ENCODE results near the gene PRIM2. TPM values are rescaled to one million over a fixed set of nuclear protein-coding genes. Genes with fewer than 3 reads are reported as not detected.
"Not testable (repeated sequence)": the region's sequence is repeated elsewhere in the genome, so short reads cannot be mapped to it uniquely, and the experiment has no call there.

Gene PRIM2
- total RNA-seq, 2 donors from 2014 or later: 27.2 to 33.6 TPM

- not testable (repeated sequence) for H3K4me3 Mint-ChIP-seq; DNase-seq; H3K4me1 Mint-ChIP-seq (ENCODE audit: low read depth); ATAC-seq (replicated peaks in 1 of 2); H3K27me3 Mint-ChIP-seq (ENCODE audit: low read depth); H3K27ac Mint-ChIP-seq; H3K9me3 Mint-ChIP-seq; H3K36me3 Mint-ChIP-seq (ENCODE audit: insufficient read depth in 2 of 2)
Observed at GRCh38 chr6:57572844-57573243, 255.4 kb downstream of the PRIM2 start.

DNA sequence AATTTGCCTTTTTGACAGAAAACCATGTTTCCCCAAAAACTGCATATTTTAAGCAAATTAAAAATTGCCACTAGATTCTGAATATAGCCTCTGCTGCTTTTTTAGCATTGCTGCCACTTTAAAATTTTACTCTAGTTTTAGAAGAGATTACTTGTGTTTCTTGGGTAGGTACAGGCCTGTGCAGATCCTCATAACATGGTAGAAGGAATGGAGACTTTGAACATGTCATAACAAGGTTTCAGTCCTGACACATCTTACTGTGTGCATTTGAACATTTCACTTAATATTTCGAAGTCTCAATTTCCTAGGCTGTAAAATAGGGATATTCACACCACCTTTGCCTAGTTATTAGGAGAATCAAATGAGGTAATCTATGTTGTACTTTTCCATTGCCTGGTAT, 259.6 kb downstream of the PRIM2 start:
- not testable (repeated sequence) for H3K4me1 Mint-ChIP-seq (ENCODE audit: low read depth); ATAC-seq (replicated peaks in 1 of 2); H3K9me3 Mint-ChIP-seq

DNA sequence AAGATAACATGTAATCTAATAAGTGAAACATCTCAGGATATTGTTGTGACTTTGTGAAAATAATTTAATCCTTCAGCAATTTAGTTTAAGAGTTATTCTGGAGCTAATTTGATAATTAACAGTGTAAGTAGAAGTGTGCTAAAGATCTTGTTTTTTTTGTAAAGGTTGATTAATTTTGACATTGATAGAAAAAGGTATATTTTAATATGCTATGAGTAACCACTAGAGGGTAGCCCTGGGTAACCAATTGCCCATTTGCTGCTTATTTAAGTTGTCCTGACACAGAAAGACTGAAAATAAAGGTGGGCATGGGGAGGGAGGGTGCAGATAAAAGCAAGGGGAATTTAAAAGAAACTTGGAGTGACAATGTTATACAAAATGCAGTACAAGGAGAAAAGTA, 262.1 kb downstream of the PRIM2 start:
- not testable (repeated sequence) for H3K27ac Mint-ChIP-seq; H3K36me3 Mint-ChIP-seq (ENCODE audit: insufficient read depth in 2 of 2); H3K4me1 Mint-ChIP-seq (ENCODE audit: low read depth); H3K27me3 Mint-ChIP-seq (ENCODE audit: low read depth); H3K9me3 Mint-ChIP-seq; DNase-seq; H3K4me3 Mint-ChIP-seq; ATAC-seq (replicated peaks in 1 of 2)

More for the DNA sequence above, 259.6 kb downstream of the PRIM2 start:
- not testable (repeated sequence) for DNase-seq; H3K27ac Mint-ChIP-seq; H3K36me3 Mint-ChIP-seq (ENCODE audit: insufficient read depth in 2 of 2); H3K4me3 Mint-ChIP-seq; H3K27me3 Mint-ChIP-seq (ENCODE audit: low read depth)

- not testable (repeated sequence) for DNase-seq; H3K4me3 Mint-ChIP-seq; ATAC-seq (replicated peaks in 1 of 2); H3K9me3 Mint-ChIP-seq; H3K27me3 Mint-ChIP-seq (ENCODE audit: low read depth); H3K36me3 Mint-ChIP-seq (ENCODE audit: insufficient read depth in 2 of 2); H3K4me1 Mint-ChIP-seq (ENCODE audit: low read depth); H3K27ac Mint-ChIP-seq
Observed at GRCh38 chr6:57581586-57581985, 264.2 kb downstream of the PRIM2 start.

DNA sequence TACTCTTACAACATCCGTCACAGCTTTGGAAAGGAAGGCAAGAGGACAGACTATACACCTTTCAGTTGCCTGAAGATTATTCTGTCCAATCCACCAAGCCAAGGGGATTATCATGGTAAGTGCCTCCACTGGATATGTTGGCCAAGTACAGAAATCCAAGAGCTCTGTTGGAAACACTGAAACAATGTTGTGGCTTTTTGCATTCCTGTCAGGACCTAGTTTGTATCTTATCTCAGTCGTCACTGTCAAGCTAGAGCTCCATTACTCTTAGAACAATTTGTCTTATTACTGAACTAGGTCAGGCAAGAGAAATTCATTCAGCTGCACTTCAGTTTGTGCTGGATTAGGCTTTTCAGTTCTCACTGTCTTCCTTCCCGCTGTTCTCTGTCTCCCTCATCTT, 283.7 kb downstream of the PRIM2 start:
- H3K4me3 Mint-ChIP-seq; ATAC-seq (replicated peaks in 1 of 2); H3K27ac Mint-ChIP-seq; H3K9me3 Mint-ChIP-seq; H3K27me3 Mint-ChIP-seq (ENCODE audit: low read depth); DNase-seq; H3K4me1 Mint-ChIP-seq (ENCODE audit: low read depth): not testable (repeated sequence)
- peaks cover 7 to 11% of the 10 kb centered on the region in 2 donors for H3K36me3 Mint-ChIP-seq (ENCODE audit: insufficient read depth in 2 of 2)

DNA sequence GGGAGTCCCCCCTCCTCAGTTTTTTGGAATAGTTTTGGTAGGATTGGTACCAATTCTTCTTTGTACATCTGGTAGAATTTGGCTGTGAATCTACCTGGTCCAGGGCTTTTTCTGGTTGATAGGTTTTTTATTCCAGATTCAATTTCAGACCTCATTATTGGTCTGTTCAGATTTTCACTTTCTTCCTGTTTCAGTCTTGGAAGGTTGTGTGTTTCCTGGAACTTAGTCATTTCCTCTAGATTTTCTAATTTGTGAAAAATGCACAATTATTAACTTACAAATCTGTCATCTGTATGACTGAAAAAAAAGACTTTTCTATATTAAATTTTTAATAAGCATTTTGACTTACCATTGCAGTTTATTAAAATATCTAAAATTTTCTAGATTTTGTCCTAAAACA, 287.9 kb downstream of the PRIM2 start:
- not testable (repeated sequence) for ATAC-seq (replicated peaks in 1 of 2)

DNA sequence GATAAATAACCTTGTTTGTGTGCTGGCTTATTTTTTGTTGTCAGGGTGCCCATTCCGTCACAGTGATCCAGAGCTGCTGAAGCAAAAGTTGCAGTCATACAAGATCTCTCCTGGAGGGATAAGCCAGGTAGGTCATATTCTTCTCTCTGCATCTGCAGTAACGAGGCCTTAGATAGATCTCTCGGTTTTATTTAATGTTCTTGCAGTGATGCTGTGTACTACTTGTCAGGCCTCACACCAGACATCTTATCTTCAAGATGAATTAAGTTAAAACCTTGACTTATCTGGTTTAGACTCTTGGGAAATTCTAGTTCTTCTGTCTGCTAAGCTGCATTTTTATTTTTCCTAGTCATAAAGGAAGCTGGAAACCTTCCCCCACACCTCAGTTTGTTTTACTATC, 288.9 kb downstream of the PRIM2 start:
- not testable (repeated sequence) for ATAC-seq (replicated peaks in 1 of 2); H3K4me1 Mint-ChIP-seq (ENCODE audit: low read depth)

More for the DNA sequence above, 287.9 kb downstream of the PRIM2 start:
- not testable (repeated sequence) for H3K27ac Mint-ChIP-seq; H3K9me3 Mint-ChIP-seq; H3K4me3 Mint-ChIP-seq; H3K27me3 Mint-ChIP-seq (ENCODE audit: low read depth); DNase-seq; H3K4me1 Mint-ChIP-seq (ENCODE audit: low read depth)
- peaks cover 7 to 15% of the 10 kb centered on the region in 2 donors for H3K36me3 Mint-ChIP-seq (ENCODE audit: insufficient read depth in 2 of 2)

GRCh38 chr6:57610612-57611011, 293.2 kb downstream of the PRIM2 start:
- not testable (repeated sequence) for H3K27ac Mint-ChIP-seq; H3K9me3 Mint-ChIP-seq; DNase-seq; H3K27me3 Mint-ChIP-seq (ENCODE audit: low read depth); H3K4me3 Mint-ChIP-seq; H3K4me1 Mint-ChIP-seq (ENCODE audit: low read depth); H3K36me3 Mint-ChIP-seq (ENCODE audit: insufficient read depth in 2 of 2); ATAC-seq (replicated peaks in 1 of 2)

More for the DNA sequence above, 288.9 kb downstream of the PRIM2 start:
- H3K4me3 Mint-ChIP-seq; H3K27ac Mint-ChIP-seq; DNase-seq; H3K9me3 Mint-ChIP-seq; H3K27me3 Mint-ChIP-seq (ENCODE audit: low read depth): not testable (repeated sequence)
- peaks cover 7 to 13% of the 10 kb centered on the region in 2 donors for H3K36me3 Mint-ChIP-seq (ENCODE audit: insufficient read depth in 2 of 2)

- DNase-seq; H3K36me3 Mint-ChIP-seq (ENCODE audit: insufficient read depth in 2 of 2); H3K4me1 Mint-ChIP-seq (ENCODE audit: low read depth); H3K27ac Mint-ChIP-seq; H3K27me3 Mint-ChIP-seq (ENCODE audit: low read depth); ATAC-seq (replicated peaks in 1 of 2); H3K4me3 Mint-ChIP-seq; H3K9me3 Mint-ChIP-seq: not testable (repeated sequence)
Observed at GRCh38 chr6:57618959-57619358, 301.5 kb downstream of the PRIM2 start.

DNA sequence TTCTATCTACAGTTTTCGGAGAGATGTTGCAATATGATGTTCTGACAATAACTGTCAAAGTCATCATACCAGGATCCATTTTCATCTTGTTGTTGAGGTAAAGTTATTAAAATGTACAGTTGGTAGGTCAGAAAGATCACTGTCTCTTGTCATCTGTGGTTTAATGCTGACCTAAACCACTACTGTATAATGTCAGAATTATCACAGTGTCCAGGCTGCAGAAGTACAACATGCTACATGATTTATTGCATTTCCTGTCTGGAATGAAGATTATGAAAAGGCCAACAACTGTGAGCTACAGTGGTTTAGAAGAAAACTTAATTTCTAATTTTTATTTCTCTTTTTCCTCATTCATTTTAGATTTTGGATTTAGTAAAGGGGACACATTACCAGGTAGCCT, 314.3 kb downstream of the PRIM2 start:
- H3K4me3 Mint-ChIP-seq; H3K4me1 Mint-ChIP-seq (ENCODE audit: low read depth); H3K27ac Mint-ChIP-seq; ATAC-seq (replicated peaks in 1 of 2); H3K9me3 Mint-ChIP-seq; DNase-seq; H3K27me3 Mint-ChIP-seq (ENCODE audit: low read depth): not testable (repeated sequence)
- H3K36me3 Mint-ChIP-seq (ENCODE audit: insufficient read depth in 2 of 2): peaks cover 1 to 13% of the 10 kb centered on the region in 2 donors

DNA sequence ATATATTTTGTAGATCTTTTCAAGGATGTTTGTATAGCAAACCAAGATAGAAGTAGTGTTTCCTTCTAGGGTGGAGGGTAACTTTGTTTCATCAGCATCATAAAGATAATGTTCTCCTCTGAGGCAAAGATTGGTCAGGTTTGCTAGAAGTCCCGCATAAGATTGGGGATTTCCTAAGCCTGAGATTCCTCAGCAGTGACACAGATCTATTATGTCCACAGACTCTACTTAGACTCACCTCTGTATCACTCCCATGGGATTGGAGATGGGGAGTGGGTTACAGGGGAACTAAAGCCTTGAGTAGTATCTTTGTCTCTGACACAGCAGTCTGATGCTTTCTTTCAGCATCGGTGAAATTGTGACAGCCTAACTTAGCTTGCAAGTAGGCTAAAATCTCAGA, 341.1 kb downstream of the PRIM2 start:
- not testable (repeated sequence) for DNase-seq; H3K27me3 Mint-ChIP-seq (ENCODE audit: low read depth); H3K4me3 Mint-ChIP-seq; ATAC-seq (replicated peaks in 1 of 2); H3K4me1 Mint-ChIP-seq (ENCODE audit: low read depth); H3K9me3 Mint-ChIP-seq; H3K36me3 Mint-ChIP-seq (ENCODE audit: insufficient read depth in 2 of 2)
- H3K27ac Mint-ChIP-seq: peak overlapping the region; percentile 68

GRCh38 chr6:57659794-57660193, 342.4 kb downstream of the PRIM2 start:
- not testable (repeated sequence) for H3K4me3 Mint-ChIP-seq; H3K27ac Mint-ChIP-seq; H3K27me3 Mint-ChIP-seq (ENCODE audit: low read depth)

GRCh38 chr6:57660940-57661339, 343.5 kb downstream of the PRIM2 start:
- H3K27ac Mint-ChIP-seq; H3K4me3 Mint-ChIP-seq; H3K9me3 Mint-ChIP-seq; H3K36me3 Mint-ChIP-seq (ENCODE audit: insufficient read depth in 2 of 2); H3K27me3 Mint-ChIP-seq (ENCODE audit: low read depth); H3K4me1 Mint-ChIP-seq (ENCODE audit: low read depth); ATAC-seq (replicated peaks in 1 of 2); DNase-seq: not testable (repeated sequence)

More at GRCh38 chr6:57659794-57660193, 342.4 kb downstream of the PRIM2 start:
- DNase-seq; H3K36me3 Mint-ChIP-seq (ENCODE audit: insufficient read depth in 2 of 2); H3K4me1 Mint-ChIP-seq (ENCODE audit: low read depth); ATAC-seq (replicated peaks in 1 of 2); H3K9me3 Mint-ChIP-seq: not testable (repeated sequence)

GRCh38 chr6:57668108-57668507, 350.7 kb downstream of the PRIM2 start:
- not testable (repeated sequence) for DNase-seq; H3K9me3 Mint-ChIP-seq; ATAC-seq (replicated peaks in 1 of 2); H3K27ac Mint-ChIP-seq; H3K4me3 Mint-ChIP-seq; H3K4me1 Mint-ChIP-seq (ENCODE audit: low read depth); H3K27me3 Mint-ChIP-seq (ENCODE audit: low read depth); H3K36me3 Mint-ChIP-seq (ENCODE audit: insufficient read depth in 2 of 2)

Measured in activated T-cell treated with anti-CD3 and anti-CD28 coated beads, Interleukin-2, amount 50 U/mL, for 72 hours (primary cell).